Measurements from ENCODE around the gene MAPK9.

Gene MAPK9

GRCh38 chr5:180213256-180213600 is 78.7 kb downstream of the MAPK9 start:
- no peak overlapping the region for H3K4me3 ChIP-seq (ENCODE audit: low read length in 2 of 2)
- H3K27me3 ChIP-seq (ENCODE audit: control insufficient read depth in 3 of 3, insufficient read depth in 3 of 3, low read depth in 1 of 3, low read length in 3 of 3) = peaks cover 0 to 9% (median 8%) of the 10 kb centered on the region in 3 experiments
- no CpG with 5 or more reads among the region's 4 CpGs for WGBS, 2 donors (ENCODE audit: extremely low coverage in 2 of 2, insufficient read length in 2 of 2, insufficient replicate concordance in 1 of 2)
- no peak overlapping the region for H4K91ac ChIP-seq (ENCODE audit: low read depth, low read length, poor library complexity)
- H2AK5ac ChIP-seq (ENCODE audit: low read depth, low read length) = no peak overlapping the region
- DNase-seq (ENCODE audit: low spot score) = no peak
- H3K23ac ChIP-seq (ENCODE audit: low read depth, low read length, poor library complexity) = no peak overlapping the region
- no peak overlapping the region for H3K9ac ChIP-seq (ENCODE audit: low read depth, low read length, poor library complexity)
- H3K4me1 ChIP-seq (ENCODE audit: control insufficient read depth in 2 of 2, insufficient read depth in 1 of 2, low read depth in 1 of 2, low read length in 2 of 2) = peaks cover 0 to 7% of the 10 kb centered on the region in 2 donors
- H2BK5ac ChIP-seq (ENCODE audit: low read length) = no peak overlapping the region
- H3K9me3 ChIP-seq (replicated peaks in 1 of 2; ENCODE audit: control insufficient read depth in 2 of 2, insufficient read depth in 1 of 2, low read depth in 1 of 2, low read length in 2 of 2) = peaks cover 4 to 14% of the 10 kb centered on the region in 2 donors
- H3K27ac ChIP-seq (replicated peaks; ENCODE audit: low read length) = no peak overlapping the region
- no peak overlapping the region for H2BK15ac ChIP-seq (ENCODE audit: low read length)
- no peak overlapping the region for H2BK12ac ChIP-seq (ENCODE audit: low read length)
- no peak overlapping the region for H3K4me2 ChIP-seq (ENCODE audit: insufficient read depth, low read length, poor library complexity, severe bottlenecking)
- H2BK120ac ChIP-seq (ENCODE audit: low read depth, low read length) = no peak overlapping the region
- H2AFZ ChIP-seq (ENCODE audit: low read length) = no peak overlapping the region
- H3K79me1 ChIP-seq (ENCODE audit: low read depth, low read length) = peaks cover 7% of the 10 kb centered on the region
- no peak overlapping the region for H3K14ac ChIP-seq (ENCODE audit: low read length)
- no peak overlapping the region for H4K8ac ChIP-seq (ENCODE audit: low read depth, low read length)
- no peak overlapping the region for H3K18ac ChIP-seq (ENCODE audit: low read length)
- no peak overlapping the region for H3K4ac ChIP-seq (ENCODE audit: low read length)
- H3K36me3 ChIP-seq (replicated peaks in 1 of 2; ENCODE audit: control insufficient read depth in 2 of 2, insufficient read depth in 2 of 2, low read length in 2 of 2) = peaks cover 0 to 2% of the 10 kb centered on the region in 2 donors

- H3K4me1 ChIP-seq (ENCODE audit: control insufficient read depth in 2 of 2, insufficient read depth in 1 of 2, low read depth in 1 of 2, low read length in 2 of 2) = peaks cover 0 to 11% of the 10 kb centered on the region in 2 donors
- no peak overlapping the region for H3K4ac ChIP-seq (ENCODE audit: low read length)
- peaks cover 4 to 11% of the 10 kb centered on the region in 2 donors for H3K9me3 ChIP-seq (replicated peaks in 1 of 2; ENCODE audit: control insufficient read depth in 2 of 2, insufficient read depth in 1 of 2, low read depth in 1 of 2, low read length in 2 of 2)
- H4K91ac ChIP-seq (ENCODE audit: low read depth, low read length, poor library complexity) = no peak overlapping the region
- H3K14ac ChIP-seq (ENCODE audit: low read length) = no peak overlapping the region
- no peak overlapping the region for H3K9ac ChIP-seq (ENCODE audit: low read depth, low read length, poor library complexity)
- peaks cover 0 to 15% (median 14%) of the 10 kb centered on the region in 3 experiments for H3K27me3 ChIP-seq (ENCODE audit: control insufficient read depth in 3 of 3, insufficient read depth in 3 of 3, low read depth in 1 of 3, low read length in 3 of 3)
- H4K8ac ChIP-seq (ENCODE audit: low read depth, low read length) = no peak overlapping the region
- peaks cover 7% of the 10 kb centered on the region for H3K79me1 ChIP-seq (ENCODE audit: low read depth, low read length)
- no peak overlapping the region for H2BK12ac ChIP-seq (ENCODE audit: low read length)
- no peak overlapping the region for H3K4me3 ChIP-seq (ENCODE audit: low read length in 2 of 2)
- H3K27ac ChIP-seq (replicated peaks; ENCODE audit: low read length) = no peak overlapping the region
- H2BK15ac ChIP-seq (ENCODE audit: low read length) = no peak overlapping the region
- no peak overlapping the region for H3K23ac ChIP-seq (ENCODE audit: low read depth, low read length, poor library complexity)
- no peak overlapping the region for H3K4me2 ChIP-seq (ENCODE audit: insufficient read depth, low read length, poor library complexity, severe bottlenecking)
- H2AFZ ChIP-seq (ENCODE audit: low read length) = no peak overlapping the region
- DNase-seq (ENCODE audit: low spot score) = no peak
- peak overlapping the region; percentile 72 for H3K18ac ChIP-seq (ENCODE audit: low read length)
- no peak overlapping the region for H2BK5ac ChIP-seq (ENCODE audit: low read length)
- no peak overlapping the region for H2BK120ac ChIP-seq (ENCODE audit: low read depth, low read length)
- no CpG with 5 or more reads among the region's 19 CpGs for WGBS, 2 donors (ENCODE audit: extremely low coverage in 2 of 2, insufficient read length in 2 of 2, insufficient replicate concordance in 1 of 2)
- H3K36me3 ChIP-seq (replicated peaks in 1 of 2; ENCODE audit: control insufficient read depth in 2 of 2, insufficient read depth in 2 of 2, low read length in 2 of 2) = peaks cover 0 to 2% of the 10 kb centered on the region in 2 donors
- H2AK5ac ChIP-seq (ENCODE audit: low read depth, low read length) = peak overlapping the region; percentile 47
Measured at GRCh38 chr5:180212363-180213255, 79.3 kb downstream of the MAPK9 start.

GRCh38 chr5:180211761-180212035 is 80.2 kb downstream of the MAPK9 start:
- peaks cover 4 to 9% of the 10 kb centered on the region in 2 donors for H3K9me3 ChIP-seq (replicated peaks in 1 of 2; ENCODE audit: control insufficient read depth in 2 of 2, insufficient read depth in 1 of 2, low read depth in 1 of 2, low read length in 2 of 2)
- no peak overlapping the region for H2BK12ac ChIP-seq (ENCODE audit: low read length)
- no peak overlapping the region for H2AFZ ChIP-seq (ENCODE audit: low read length)
- H4K91ac ChIP-seq (ENCODE audit: low read depth, low read length, poor library complexity) = no peak overlapping the region
- H3K4ac ChIP-seq (ENCODE audit: low read length) = no peak overlapping the region
- peaks cover 0 to 12% of the 10 kb centered on the region in 2 donors for H3K4me1 ChIP-seq (ENCODE audit: control insufficient read depth in 2 of 2, insufficient read depth in 1 of 2, low read depth in 1 of 2, low read length in 2 of 2)
- H3K14ac ChIP-seq (ENCODE audit: low read length) = no peak overlapping the region
- no peak overlapping the region for H2BK15ac ChIP-seq (ENCODE audit: low read length)
- WGBS, 2 donors (ENCODE audit: extremely low coverage in 2 of 2, insufficient read length in 2 of 2, insufficient replicate concordance in 1 of 2) = no CpG with 5 or more reads among the region's 4 CpGs
- peaks cover 0 to 2% of the 10 kb centered on the region in 2 donors for H3K36me3 ChIP-seq (replicated peaks in 1 of 2; ENCODE audit: control insufficient read depth in 2 of 2, insufficient read depth in 2 of 2, low read length in 2 of 2)
- DNase-seq (ENCODE audit: low spot score) = no peak
- H2BK5ac ChIP-seq (ENCODE audit: low read length) = no peak overlapping the region
- no peak overlapping the region for H3K4me3 ChIP-seq (ENCODE audit: low read length in 2 of 2)
- peaks cover 0 to 23% (median 20%) of the 10 kb centered on the region in 3 experiments for H3K27me3 ChIP-seq (ENCODE audit: control insufficient read depth in 3 of 3, insufficient read depth in 3 of 3, low read depth in 1 of 3, low read length in 3 of 3)
- peak overlapping the region; percentile 18 for H2AK5ac ChIP-seq (ENCODE audit: low read depth, low read length)
- H3K4me2 ChIP-seq (ENCODE audit: insufficient read depth, low read length, poor library complexity, severe bottlenecking) = no peak overlapping the region
- H3K23ac ChIP-seq (ENCODE audit: low read depth, low read length, poor library complexity) = peak overlapping the region; percentile 39
- no peak overlapping the region for H3K9ac ChIP-seq (ENCODE audit: low read depth, low read length, poor library complexity)
- no peak overlapping the region for H3K27ac ChIP-seq (replicated peaks; ENCODE audit: low read length)
- H2BK120ac ChIP-seq (ENCODE audit: low read depth, low read length) = no peak overlapping the region
- H4K8ac ChIP-seq (ENCODE audit: low read depth, low read length) = no peak overlapping the region
- no peak overlapping the region for H3K18ac ChIP-seq (ENCODE audit: low read length)
- peaks cover 7% of the 10 kb centered on the region for H3K79me1 ChIP-seq (ENCODE audit: low read depth, low read length)

GRCh38 chr5:180210961-180211760 is 80.7 kb downstream of the MAPK9 start:
- H3K18ac ChIP-seq (ENCODE audit: low read length) = peak overlapping the region; percentile 17
- no peak overlapping the region for H3K4ac ChIP-seq (ENCODE audit: low read length)
- peaks cover 0 to 2% of the 10 kb centered on the region in 2 donors for H3K36me3 ChIP-seq (replicated peaks in 1 of 2; ENCODE audit: control insufficient read depth in 2 of 2, insufficient read depth in 2 of 2, low read length in 2 of 2)
- no peak overlapping the region for H2AFZ ChIP-seq (ENCODE audit: low read length)
- H3K9ac ChIP-seq (ENCODE audit: low read depth, low read length, poor library complexity) = peak overlapping the region; percentile 74
- peak overlapping the region; percentile 39 for H3K23ac ChIP-seq (ENCODE audit: low read depth, low read length, poor library complexity)
- H4K8ac ChIP-seq (ENCODE audit: low read depth, low read length) = no peak overlapping the region
- H3K27ac ChIP-seq (replicated peaks; ENCODE audit: low read length) = no peak overlapping the region
- no peak overlapping the region for H3K4me2 ChIP-seq (ENCODE audit: insufficient read depth, low read length, poor library complexity, severe bottlenecking)
- H3K4me1 ChIP-seq (ENCODE audit: control insufficient read depth in 2 of 2, insufficient read depth in 1 of 2, low read depth in 1 of 2, low read length in 2 of 2) = peaks cover 0 to 12% of the 10 kb centered on the region in 2 donors
- H3K27me3 ChIP-seq (ENCODE audit: control insufficient read depth in 3 of 3, insufficient read depth in 3 of 3, low read depth in 1 of 3, low read length in 3 of 3) = peaks cover 0 to 28% (median 20%) of the 10 kb centered on the region in 3 experiments
- WGBS, 2 donors (ENCODE audit: extremely low coverage in 2 of 2, insufficient read length in 2 of 2, insufficient replicate concordance in 1 of 2) = no CpG with 5 or more reads among the region's 16 CpGs
- no peak overlapping the region for H3K4me3 ChIP-seq (ENCODE audit: low read length in 2 of 2)
- DNase-seq (ENCODE audit: low spot score) = no peak
- H3K79me1 ChIP-seq (ENCODE audit: low read depth, low read length) = peaks cover 7% of the 10 kb centered on the region
- peak overlapping the region; percentile 18 for H2AK5ac ChIP-seq (ENCODE audit: low read depth, low read length)
- peak overlapping the region; percentile 8 for H2BK15ac ChIP-seq (ENCODE audit: low read length)
- H2BK12ac ChIP-seq (ENCODE audit: low read length) = no peak overlapping the region
- no peak overlapping the region for H2BK5ac ChIP-seq (ENCODE audit: low read length)
- H2BK120ac ChIP-seq (ENCODE audit: low read depth, low read length) = no peak overlapping the region
- H3K14ac ChIP-seq (ENCODE audit: low read length) = no peak overlapping the region
- H3K9me3 ChIP-seq (replicated peaks in 1 of 2; ENCODE audit: control insufficient read depth in 2 of 2, insufficient read depth in 1 of 2, low read depth in 1 of 2, low read length in 2 of 2) = peaks cover 4 to 7% of the 10 kb centered on the region in 2 donors
- H4K91ac ChIP-seq (ENCODE audit: low read depth, low read length, poor library complexity) = peak overlapping the region; percentile 39
